IMR-90 (cell line): Measurements from ENCODE around the gene GPR84. TPM values are rescaled to one million over a fixed set of nuclear protein-coding genes. Genes with fewer than 3 reads are reported as not detected.

Experiments used
- ATAC-seq: fragments of 200-7000 bp; cut with Tn5 transposase; 2 replicates; pipeline ENCODE4 v1.9.1; 2020; ENCODE audit warnings: low read depth, mild to moderate bottlenecking, moderate library complexity
- BruUV-seq: library from RNA; stranded (reverse); fragments of 400-500 nt; replicated peaks from 2 replicates; lab custom pipeline; 2021; lab: Mats Ljungman, UMichigan
- CTCF ChIA-PET: fragments of 300-600 bp; formaldehyde crosslinking; extraction: SDS; loops from one replicate; lab custom pipeline; 2021; ENCODE audit warnings: antibody characterized with exemption; lab: Yijun Ruan, JAX
- POLR2A ChIA-PET: fragments of 300-600 bp; sonication (Branson Sonifier 250); formaldehyde crosslinking; loops from one replicate; lab custom pipeline; 2022; ENCODE audit warnings: antibody characterized with exemption; ENCODE audit not compliant: unreplicated experiment; lab: Charles Lee
- DNase-seq: peaks from one replicate; pipeline ENCODE4 v3.0.0; 2013
- H2AFZ ChIP-seq: replicated peaks from 2 replicates; pipeline ENCODE3; 2013; ENCODE audit warnings: low read length, mild to moderate bottlenecking; ENCODE audit not compliant: poor library complexity
- H2AK5ac ChIP-seq: 2 replicates; pipeline ENCODE4 v1.6.1; 2013; ENCODE audit warnings: low read depth, low read length, inconsistent platforms
- H2AK9ac ChIP-seq: replicated peaks from 2 replicates; pipeline ENCODE3; 2013; ENCODE audit warnings: mild to moderate bottlenecking, low read depth, low read length, moderate library complexity; ENCODE audit not compliant: poor library complexity
- H2BK120ac ChIP-seq: 2 replicates; pipeline ENCODE4 v1.6.1; 2013; ENCODE audit warnings: low read depth, low read length, inconsistent platforms
- H2BK15ac ChIP-seq: 3 replicates; pipeline ENCODE4 v1.6.1; 2013; ENCODE audit warnings: low read depth, low read length, inconsistent platforms
- H2BK20ac ChIP-seq: 2 replicates; pipeline ENCODE4 v1.6.1; 2013; ENCODE audit warnings: low read depth, mild to moderate bottlenecking, inconsistent platforms, low read length, moderate library complexity
- H2BK5ac ChIP-seq: 2 replicates; pipeline ENCODE4 v1.6.1; 2013; ENCODE audit warnings: mild to moderate bottlenecking, low read depth, low read length, inconsistent platforms; ENCODE audit not compliant: poor library complexity, severe bottlenecking
- H3K14ac ChIP-seq: replicated peaks from 2 replicates; pipeline ENCODE4 v1.6.1; 2013; ENCODE audit warnings: low read depth, low read length, inconsistent platforms
- H3K18ac ChIP-seq: 2 replicates; pipeline ENCODE4 v1.6.1; 2013; ENCODE audit warnings: low read depth, low read length, control low read depth
- H3K23ac ChIP-seq: 2 replicates; pipeline ENCODE4 v1.6.1; 2013; ENCODE audit warnings: low read depth, low read length, inconsistent platforms
- H3K27ac ChIP-seq: 2 replicates; pipeline ENCODE4 v1.5.1; 2013; ENCODE audit warnings: mild to moderate bottlenecking, control low read depth, low read length; ENCODE audit not compliant: insufficient read depth
- H3K27me3 ChIP-seq: 2 replicates; pipeline ENCODE4 v1.6.1; 2013; ENCODE audit warnings: low read length; ENCODE audit not compliant: control insufficient read depth, insufficient read depth
- H3K36me3 ChIP-seq: 2 replicates; pipeline ENCODE4 v1.6.1; 2013; ENCODE audit warnings: low read length, mixed read lengths; ENCODE audit not compliant: control insufficient read depth, insufficient read depth
- H3K4ac ChIP-seq: 2 replicates; pipeline ENCODE4 v1.6.1; 2013; ENCODE audit warnings: low read depth, low read length, inconsistent platforms
- H3K4me1 ChIP-seq: 2 replicates; pipeline ENCODE4 v1.6.1; 2013; ENCODE audit warnings: low read length, mixed read lengths; ENCODE audit not compliant: control insufficient read depth, insufficient read depth
- H3K4me2 ChIP-seq: 2 replicates; pipeline ENCODE4 v1.6.1; 2013; ENCODE audit warnings: low read depth, mild to moderate bottlenecking, control low read depth, low read length, moderate library complexity
- H3K4me3 ChIP-seq: 2 replicates; pipeline ENCODE4 v1.5.1; 2013; ENCODE audit warnings: low read depth, mild to moderate bottlenecking, control low read depth, low read length, moderate library complexity; ENCODE audit not compliant: insufficient read depth
- H3K56ac ChIP-seq: 2 replicates; pipeline ENCODE4 v1.6.1; 2013; ENCODE audit warnings: low read length, inconsistent platforms; ENCODE audit not compliant: insufficient read depth; ENCODE audit errors: extremely low read depth
- H3K79me1 ChIP-seq, 2 experiments: 2 replicates each; pipeline ENCODE4 v1.6.1; 2013; ENCODE audit warnings: low read length in 2 of 2, inconsistent platforms in 1 of 2, low read depth in 1 of 2
- H3K9ac ChIP-seq: 2 replicates; pipeline ENCODE4 v1.6.1; 2013; ENCODE audit warnings: low read depth, low read length, control low read depth
- H3K9me1 ChIP-seq: 2 replicates; pipeline ENCODE4 v1.6.1; 2013; ENCODE audit warnings: low read length, inconsistent platforms; ENCODE audit not compliant: insufficient read depth
- H3K9me3 ChIP-seq: 2 replicates; pipeline ENCODE4 v1.6.1; 2013; ENCODE audit warnings: low read length; ENCODE audit not compliant: control insufficient read depth, insufficient read depth
- H4K20me1 ChIP-seq: 2 replicates; pipeline ENCODE4 v1.6.1; 2013; ENCODE audit warnings: low read length, inconsistent platforms; ENCODE audit not compliant: insufficient read depth
- H4K5ac ChIP-seq: 2 replicates; pipeline ENCODE4 v1.6.1; 2013; ENCODE audit warnings: mild to moderate bottlenecking, low read depth, low read length, control low read depth
- H4K8ac ChIP-seq, 2 experiments: 2 replicates each; pipeline ENCODE4 v1.6.1; 2013; ENCODE audit warnings: low read depth in 2 of 2, low read length in 2 of 2, control low read depth in 1 of 2, inconsistent platforms in 1 of 2
- H4K91ac ChIP-seq: 2 replicates; pipeline ENCODE4 v1.6.1; 2013; ENCODE audit warnings: low read depth, low read length, inconsistent platforms; ENCODE audit not compliant: insufficient read depth
- CEBPB ChIP-seq: IDR thresholded peaks from 2 replicates; pipeline ENCODE4 v1.6.1; 2012; ENCODE audit warnings: low read depth, low read length, improper control_type of control experiment
- CHD1 ChIP-seq: IDR thresholded peaks from 2 replicates; pipeline ENCODE4 v1.6.1; 2012; ENCODE audit warnings: low read depth, low read length, improper control_type of control experiment
- MXI1 ChIP-seq: IDR thresholded peaks from 2 replicates; pipeline ENCODE4 v1.6.1; 2012; ENCODE audit warnings: low read depth, mild to moderate bottlenecking, low read length, moderate library complexity, borderline replicate concordance
- POLR2A ChIP-seq: IDR thresholded peaks from 2 replicates; pipeline ENCODE4 v1.6.1; 2012; ENCODE audit warnings: mild to moderate bottlenecking, low read depth, low read length
- RAD21 ChIP-seq: IDR thresholded peaks from 2 replicates; pipeline ENCODE4 v1.6.1; 2012; ENCODE audit warnings: low read length, improper control_type of control experiment
- RCOR1 ChIP-seq: IDR thresholded peaks from 2 replicates; pipeline ENCODE4 v1.6.1; 2012; ENCODE audit warnings: mild to moderate bottlenecking, low read length, improper control_type of control experiment; ENCODE audit not compliant: insufficient replicate concordance
- WGBS, 2 experiments: methylation state at CpG; one replicate each; pipeline versions ENCODE4 v1.1.5 to v1.1.7; 2013; ENCODE audit warnings: missing lambda C conversion rate in 2 of 2; ENCODE audit not compliant: insufficient read length in 1 of 2; ENCODE audit errors: extremely low coverage in 2 of 2; 5-methylcytosine and 5-hydroxymethylcytosine counted together
- dilution Hi-C: fragments of 300-500 bp; cut with HindIII; formaldehyde crosslinking; loops from one replicate; pipeline ENCODE4 v1.14.3; 2018; ENCODE audit warnings: low sequenced_read_pairs; ENCODE audit not compliant: unreplicated experiment
- in situ Hi-C: fragments of 300-500 bp; cut with MboI; formaldehyde crosslinking; loops from 3 replicates; pipeline ENCODE4 v1.14.3; 2019; ENCODE audit warnings: low sequenced_read_pairs, inconsistent platforms, mixed read lengths
- intact Hi-C: fragments of 100-400 bp; cut with micrococcal nuclease; formaldehyde crosslinking; loops from 2 replicates; pipeline ENCODE4 v1.10.0; 2022
- polyA plus RNA-seq, 3 experiments: library from polyadenylated mRNA; depleted of rRNA; stranded (reverse); fragments of >200 nt; gene quantifications; 2 replicates each; pipeline ENCODE4 v1.2.3, GENCODE V29; 2012; ENCODE audit warnings: low replicate concordance in 1 of 3
- total RNA-seq: library from RNA; depleted of rRNA; stranded (reverse); fragments of >200 nt; gene quantifications from 2 replicates; pipeline ENCODE4 v1.2.3, GENCODE V29; 2012
- TF ChIP-seq, protein P1 (sequence below): fragments of 150-350 bp; IDR thresholded peaks from 2 replicates; pipeline ENCODE4 v1.6.1; 2016; ENCODE audit warnings: low read depth, mild to moderate bottlenecking, low read length, moderate library complexity, borderline replicate concordance

Gene GPR84
- total and polyA plus RNA-seq, 2 of the 4 experiments (the other 2 are of a cell fraction): not detected

DNA sequence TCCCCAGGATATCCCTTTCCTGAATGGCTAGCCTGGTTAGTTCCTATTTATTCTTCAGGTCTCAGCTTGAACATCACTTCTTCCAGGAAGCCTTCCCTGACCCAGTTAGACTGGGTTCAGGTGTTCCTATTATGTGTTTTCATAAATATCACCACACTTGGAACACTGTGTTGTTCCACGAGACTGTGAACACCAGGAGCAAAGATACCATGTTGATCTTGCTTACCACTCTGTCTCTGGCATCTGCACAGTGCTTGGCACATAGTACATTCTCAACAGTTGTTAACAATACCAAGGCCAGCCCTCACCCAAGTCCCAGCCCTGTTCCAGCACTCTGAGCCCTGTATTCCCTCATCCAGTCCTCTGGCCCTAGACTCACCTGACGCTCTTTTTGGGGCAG is 33.9 kb upstream of the GPR84 start:
- Histone ChIP-seq H3K14ac (no peak overlapping the region), H4K8ac (no peak overlapping the region), H4K91ac (no peak overlapping the region), H2AFZ (peak overlapping the region; percentile 41), H3K79me1 (peaks cover 21 to 53% of the 10 kb centered on the region in 2 experiments; a peak in 3 of 4 replicates), H2BK20ac (no peak overlapping the region), H3K4me2 (no peak overlapping the region), H3K4me1 (no peaks in the 10 kb centered on the region), H3K23ac (no peak overlapping the region), H3K36me3 (peaks cover 81% of the 10 kb centered on the region), H2AK5ac (no peak overlapping the region), H3K56ac (no peak overlapping the region), H3K9me3 (no peaks in the 10 kb centered on the region), H3K27ac (no peak overlapping the region), H2AK9ac (no peak overlapping the region), H3K9ac (no peak overlapping the region), H4K20me1 (peaks cover 65% of the 10 kb centered on the region), H3K9me1 (no peaks in the 10 kb centered on the region), H3K27me3 (no peaks in the 10 kb centered on the region), H2BK120ac (no peak overlapping the region), H4K5ac (no peak overlapping the region), H3K18ac (no peak overlapping the region), H2BK15ac (no peak overlapping the region), H3K4ac (no peak overlapping the region), H3K4me3 (no peak overlapping the region), H2BK5ac (no peak overlapping the region)
- in situ Hi-C loops (loop anchor here (5.0 kb wide), 1 partner anchor 44 kb away; no protein-coding TSS in a partner anchor), intact Hi-C loops (no loop called here), dilution Hi-C loops (no loop called here)
- ATAC-seq (no peak), DNase-seq (no peak)
- WGBS, 2 experiments: 100% methylated on average over 1 of the region's 2 CpGs; no CpG with 5 or more reads in 1 of the 2 experiments
- TF ChIP-seq, protein P1, sequence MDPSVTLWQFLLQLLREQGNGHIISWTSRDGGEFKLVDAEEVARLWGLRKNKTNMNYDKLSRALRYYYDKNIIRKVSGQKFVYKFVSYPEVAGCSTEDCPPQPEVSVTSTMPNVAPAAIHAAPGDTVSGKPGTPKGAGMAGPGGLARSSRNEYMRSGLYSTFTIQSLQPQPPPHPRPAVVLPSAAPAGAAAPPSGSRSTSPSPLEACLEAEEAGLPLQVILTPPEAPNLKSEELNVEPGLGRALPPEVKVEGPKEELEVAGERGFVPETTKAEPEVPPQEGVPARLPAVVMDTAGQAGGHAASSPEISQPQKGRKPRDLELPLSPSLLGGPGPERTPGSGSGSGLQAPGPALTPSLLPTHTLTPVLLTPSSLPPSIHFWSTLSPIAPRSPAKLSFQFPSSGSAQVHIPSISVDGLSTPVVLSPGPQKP: no peak
- TF ChIP-seq MXI1: no peak
- TF ChIP-seq RCOR1: no peak
- TF ChIP-seq CEBPB: no peak
- TF ChIP-seq CHD1: no peak
- TF ChIP-seq RAD21: no peak
- no peak for TF ChIP-seq POLR2A
- no TSS peak for BruUV-seq
- POLR2A ChIA-PET: no interaction called here
- CTCF ChIA-PET: interaction anchor here (1.1 to 5.0 kb wide), 4 partner anchors 11 to 48 kb away, joined by 3 to 77 read pairs (median 17); no protein-coding TSS in a partner anchor
